ENCODE results near the gene ANKS1B.
"Not testable (repeated sequence)": the region's sequence is repeated elsewhere in the genome, so short reads cannot be mapped to it uniquely, and the experiment has no call there.

ANKS1B gene

DNA sequence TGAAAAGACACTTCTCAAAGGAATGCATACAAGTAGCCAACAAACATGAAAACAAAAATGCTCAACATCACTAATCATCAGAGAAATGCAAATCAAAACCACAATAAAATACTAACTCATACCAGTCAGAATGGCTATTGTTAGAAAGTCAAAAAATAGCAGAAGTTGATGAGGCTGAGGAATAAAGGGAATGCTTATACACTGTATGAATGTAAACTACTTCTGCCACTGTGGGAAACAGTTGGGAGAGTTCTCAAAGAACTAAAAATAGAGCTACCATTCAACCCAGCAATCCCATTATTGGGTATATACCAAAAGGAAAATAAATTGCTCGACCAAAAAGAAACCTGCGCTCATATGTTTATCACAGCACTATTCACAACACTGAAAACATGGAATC lies 360.1 kb downstream of the ANKS1B start:
- not testable (repeated sequence) for H3K4me3 ChIP-seq (ENCODE audit: low read length); H3K9ac ChIP-seq (ENCODE audit: low read length); H3K27ac ChIP-seq (ENCODE audit: low read depth, low read length); H3K36me3 ChIP-seq (ENCODE audit: control insufficient read depth, insufficient read depth, low read length); H3K27me3 ChIP-seq (ENCODE audit: control insufficient read depth, insufficient read depth, low read length); H3K4me1 ChIP-seq (ENCODE audit: control insufficient read depth, insufficient read depth, low read length)

DNA sequence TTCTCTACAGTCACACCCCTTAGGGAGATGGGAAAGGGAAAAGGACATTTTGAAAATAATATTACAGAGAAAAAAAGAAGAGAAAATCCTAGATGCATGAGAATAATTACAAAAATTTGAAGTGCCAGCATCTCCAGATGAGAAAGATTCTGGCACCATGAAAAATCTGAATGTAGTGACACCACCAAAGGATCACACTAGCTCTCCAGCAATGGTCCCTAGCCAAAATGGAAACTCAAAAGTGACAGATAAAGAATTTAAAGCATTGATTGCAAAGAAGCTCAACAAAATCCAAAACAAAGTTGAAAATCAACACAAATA lies 364.6 kb downstream of the ANKS1B start:
- Histone ChIP-seq H3K4me1 (ENCODE audit: control insufficient read depth, insufficient read depth, low read length) (no peaks in the 10 kb centered on the region), H3K27ac (ENCODE audit: low read depth, low read length) (no peak overlapping the region), H3K4me3 (ENCODE audit: low read length) (no peak overlapping the region), H3K27me3 (ENCODE audit: control insufficient read depth, insufficient read depth, low read length) (no peaks in the 10 kb centered on the region), H3K9ac (ENCODE audit: low read length) (no peak overlapping the region), H3K36me3 (ENCODE audit: control insufficient read depth, insufficient read depth, low read length) (no peaks in the 10 kb centered on the region)

DNA sequence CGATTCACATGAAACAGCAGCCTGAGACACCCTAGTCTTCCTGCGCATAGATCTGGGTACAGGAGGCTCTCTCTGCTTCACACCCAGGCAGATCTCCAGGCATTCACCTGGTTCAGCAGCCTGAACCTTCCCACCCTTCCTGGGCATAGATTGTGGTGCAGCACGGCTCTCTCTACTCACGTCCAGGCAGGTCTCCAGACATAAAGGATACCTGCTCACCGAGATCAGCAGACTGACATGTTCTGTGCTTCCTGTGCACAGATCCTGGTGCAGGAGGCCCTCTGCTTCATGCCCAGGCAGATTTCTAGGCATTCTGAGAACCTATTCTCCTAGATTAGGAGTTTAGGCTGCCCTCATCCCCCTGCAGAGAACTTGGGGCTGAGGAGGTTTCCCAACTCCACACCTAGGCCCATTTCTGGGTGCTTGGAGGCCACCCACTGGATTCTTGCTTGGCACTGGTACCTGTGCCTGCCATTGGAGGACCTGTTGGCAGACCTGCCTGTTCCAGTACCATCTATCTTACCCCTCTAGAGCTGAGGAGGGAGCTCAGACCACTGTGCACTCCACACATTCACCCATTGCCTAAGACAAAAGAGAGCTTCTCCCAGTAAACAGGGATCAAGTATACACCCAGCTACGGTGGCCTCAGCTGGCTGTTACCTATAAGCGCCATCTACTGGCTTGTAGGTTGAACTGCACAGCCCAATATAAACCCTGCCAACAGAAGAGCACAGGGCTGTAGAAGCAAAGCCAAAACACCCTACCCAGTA lies 365.2 kb downstream of the ANKS1B start:
- no peaks in the 10 kb centered on the region for H3K27me3 ChIP-seq (ENCODE audit: control insufficient read depth, insufficient read depth, low read length)
- no peaks in the 10 kb centered on the region for H3K36me3 ChIP-seq (ENCODE audit: control insufficient read depth, insufficient read depth, low read length)
- H3K27ac ChIP-seq (ENCODE audit: low read depth, low read length): no peak overlapping the region
- H3K4me1 ChIP-seq (ENCODE audit: control insufficient read depth, insufficient read depth, low read length): no peaks in the 10 kb centered on the region
- no peak overlapping the region for H3K9ac ChIP-seq (ENCODE audit: low read length)
- no peak overlapping the region for H3K4me3 ChIP-seq (ENCODE audit: low read length)

DNA sequence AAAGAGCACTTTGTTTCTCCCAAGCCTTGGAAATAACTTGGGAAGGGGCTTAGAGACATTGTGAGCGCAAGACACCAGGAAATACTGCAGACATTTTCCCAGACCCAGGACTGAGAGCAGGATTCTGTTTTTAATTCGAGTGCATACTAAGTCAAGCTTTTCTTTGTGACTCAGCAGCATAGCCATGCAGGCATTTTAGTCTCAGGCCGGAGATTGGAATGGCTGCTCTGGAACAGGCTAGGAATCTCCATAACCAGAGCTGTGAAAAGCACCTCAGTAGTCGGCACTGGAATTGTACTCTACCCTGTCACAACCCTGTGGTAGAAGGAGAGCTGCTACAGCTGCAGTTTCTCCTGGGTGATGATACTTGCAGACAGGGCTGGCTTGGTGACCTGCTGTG lies 366.1 kb downstream of the ANKS1B start:
- H3K4me3 ChIP-seq (ENCODE audit: low read length): no peak overlapping the region
- no peak overlapping the region for H3K27ac ChIP-seq (ENCODE audit: low read depth, low read length)
- H3K27me3 ChIP-seq (ENCODE audit: control insufficient read depth, insufficient read depth, low read length): no peaks in the 10 kb centered on the region
- no peak overlapping the region for H3K9ac ChIP-seq (ENCODE audit: low read length)
- no peaks in the 10 kb centered on the region for H3K36me3 ChIP-seq (ENCODE audit: control insufficient read depth, insufficient read depth, low read length)
- H3K4me1 ChIP-seq (ENCODE audit: control insufficient read depth, insufficient read depth, low read length): no peaks in the 10 kb centered on the region

DNA sequence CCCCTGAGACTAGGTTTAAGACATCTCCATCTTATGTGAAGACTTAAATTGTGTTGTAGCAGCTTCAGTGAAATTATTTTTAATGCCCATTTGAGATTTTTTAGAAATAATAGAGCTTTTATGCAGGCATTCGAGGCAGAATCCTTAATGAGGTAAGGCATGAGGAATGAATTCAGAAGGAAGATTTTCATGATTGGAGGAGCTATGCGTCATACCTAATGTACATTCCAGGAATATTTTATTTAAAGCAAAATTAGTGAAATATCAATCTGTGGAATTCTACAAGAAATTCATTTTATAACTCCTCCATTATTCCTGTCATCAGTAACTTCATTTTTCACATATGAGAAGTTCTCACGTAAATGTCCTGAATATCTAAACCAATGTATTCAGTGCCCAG lies 373.1 kb downstream of the ANKS1B start:
- Histone ChIP-seq H3K9ac (ENCODE audit: low read length) (no peak overlapping the region), H3K4me3 (ENCODE audit: low read length) (no peak overlapping the region), H3K27ac (ENCODE audit: low read depth, low read length) (no peak overlapping the region), H3K36me3 (ENCODE audit: control insufficient read depth, insufficient read depth, low read length) (no peaks in the 10 kb centered on the region), H3K27me3 (ENCODE audit: control insufficient read depth, insufficient read depth, low read length) (no peaks in the 10 kb centered on the region), H3K4me1 (ENCODE audit: control insufficient read depth, insufficient read depth, low read length) (no peaks in the 10 kb centered on the region)

DNA sequence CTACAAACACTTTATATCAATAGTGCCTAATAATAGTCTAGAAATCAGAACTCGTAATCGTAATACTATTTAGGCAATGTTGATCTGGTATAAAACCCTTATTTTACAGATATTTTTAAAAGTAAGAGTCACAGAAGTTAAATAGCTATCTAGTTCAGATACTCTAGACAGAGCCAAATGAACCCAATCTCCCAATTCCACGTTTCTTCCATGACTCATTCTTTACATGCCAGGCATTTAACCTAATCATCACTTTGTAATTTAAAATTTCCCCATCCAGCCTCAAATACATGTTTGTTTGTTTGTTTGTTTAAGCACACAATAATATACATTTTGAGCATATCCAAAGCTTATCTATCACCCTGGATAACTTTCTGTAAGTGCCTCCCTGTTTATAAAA lies 373.6 kb downstream of the ANKS1B start:
- Histone ChIP-seq H3K4me3 (ENCODE audit: low read length) (no peak overlapping the region), H3K36me3 (ENCODE audit: control insufficient read depth, insufficient read depth, low read length) (no peaks in the 10 kb centered on the region), H3K27me3 (ENCODE audit: control insufficient read depth, insufficient read depth, low read length) (no peaks in the 10 kb centered on the region), H3K4me1 (ENCODE audit: control insufficient read depth, insufficient read depth, low read length) (no peaks in the 10 kb centered on the region), H3K9ac (ENCODE audit: low read length) (no peak overlapping the region), H3K27ac (ENCODE audit: low read depth, low read length) (no peak overlapping the region)

DNA sequence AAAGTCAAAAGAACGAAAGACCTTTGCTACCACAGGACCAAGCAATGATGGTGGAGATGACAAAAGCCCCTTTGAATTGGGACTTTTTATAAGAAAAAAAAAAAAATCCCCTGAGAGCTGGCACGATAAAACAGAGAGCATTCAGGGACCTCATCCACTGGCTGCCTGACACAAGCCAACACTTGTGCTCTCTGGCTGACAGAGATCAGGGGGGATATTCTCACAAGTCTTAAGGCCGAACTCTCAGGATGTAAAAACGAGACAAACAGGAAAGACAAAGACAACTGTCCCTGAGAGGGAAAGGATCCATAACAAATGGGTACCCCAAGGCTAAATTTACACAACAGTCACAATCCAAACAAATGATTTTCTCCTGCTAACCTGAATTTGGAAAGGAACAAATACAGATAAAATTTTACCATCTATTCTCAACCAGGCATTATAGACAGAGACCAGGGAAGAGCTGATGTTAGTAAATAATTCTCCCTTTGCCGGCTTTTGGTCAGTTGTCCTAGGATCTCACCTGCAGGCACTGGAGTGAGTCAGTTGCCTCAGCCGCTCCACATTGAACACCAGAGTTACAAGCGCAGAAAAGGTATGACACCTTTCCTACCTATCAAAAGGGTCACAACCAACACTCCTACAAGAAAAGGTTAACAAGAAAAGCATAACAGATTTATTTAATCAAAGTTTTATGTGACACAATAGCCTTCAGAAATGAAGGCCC lies 375.1 kb downstream of the ANKS1B start:
- no peak overlapping the region for H3K4me3 ChIP-seq (ENCODE audit: low read length)
- no peak overlapping the region for H3K9ac ChIP-seq (ENCODE audit: low read length)
- H3K36me3 ChIP-seq (ENCODE audit: control insufficient read depth, insufficient read depth, low read length): no peaks in the 10 kb centered on the region
- no peak overlapping the region for H3K27ac ChIP-seq (ENCODE audit: low read depth, low read length)
- no peaks in the 10 kb centered on the region for H3K4me1 ChIP-seq (ENCODE audit: control insufficient read depth, insufficient read depth, low read length)
- no peaks in the 10 kb centered on the region for H3K27me3 ChIP-seq (ENCODE audit: control insufficient read depth, insufficient read depth, low read length)

DNA sequence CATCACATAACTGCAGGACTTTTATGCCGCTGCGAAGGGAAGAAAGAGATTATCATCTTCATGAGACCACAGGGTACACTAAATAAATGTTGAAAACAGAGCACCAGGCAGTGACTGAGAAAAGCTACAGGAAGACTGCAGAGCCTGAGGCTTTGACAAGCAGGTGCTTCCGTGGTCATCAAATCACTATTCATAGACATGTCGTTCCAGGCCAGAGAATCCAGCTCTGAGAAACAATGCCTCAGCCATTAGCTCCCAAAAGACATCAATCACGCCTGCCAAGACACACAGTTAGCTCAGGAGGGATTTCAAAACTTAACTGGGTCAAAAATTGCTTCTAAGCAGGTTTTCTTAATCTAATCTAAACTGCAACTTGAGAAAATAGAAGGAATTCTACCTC lies 384.3 kb downstream of the ANKS1B start:
- H3K9ac ChIP-seq (ENCODE audit: low read length): no peak overlapping the region
- H3K4me3 ChIP-seq (ENCODE audit: low read length): no peak overlapping the region
- H3K27me3 ChIP-seq (ENCODE audit: control insufficient read depth, insufficient read depth, low read length): no peaks in the 10 kb centered on the region
- H3K36me3 ChIP-seq (ENCODE audit: control insufficient read depth, insufficient read depth, low read length): no peaks in the 10 kb centered on the region
- H3K27ac ChIP-seq (ENCODE audit: low read depth, low read length): no peak overlapping the region
- no peaks in the 10 kb centered on the region for H3K4me1 ChIP-seq (ENCODE audit: control insufficient read depth, insufficient read depth, low read length)

DNA sequence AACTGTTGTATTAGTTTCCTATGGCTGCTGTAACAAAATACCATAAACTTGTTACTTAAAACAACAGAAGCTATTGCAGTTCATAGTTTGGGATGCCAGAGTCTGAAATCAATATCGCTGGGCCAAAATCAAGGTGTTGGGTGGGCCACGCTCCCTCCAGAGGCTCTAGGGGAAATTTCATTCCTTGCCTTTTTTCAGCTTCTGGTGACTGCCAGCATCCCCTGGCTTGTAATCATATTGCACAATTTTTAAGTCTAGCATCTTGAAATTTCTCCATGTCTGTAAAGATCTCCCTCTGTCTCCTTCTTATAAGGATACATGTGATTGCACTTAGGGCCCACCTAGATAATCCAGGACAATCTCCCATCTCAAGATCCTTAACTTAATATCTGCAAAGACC lies 386.0 kb downstream of the ANKS1B start:
- Histone ChIP-seq H3K27ac (ENCODE audit: low read depth, low read length) (no peak overlapping the region), H3K36me3 (ENCODE audit: control insufficient read depth, insufficient read depth, low read length) (no peaks in the 10 kb centered on the region), H3K27me3 (ENCODE audit: control insufficient read depth, insufficient read depth, low read length) (no peaks in the 10 kb centered on the region), H3K4me3 (ENCODE audit: low read length) (no peak overlapping the region), H3K9ac (ENCODE audit: low read length) (no peak overlapping the region), H3K4me1 (ENCODE audit: control insufficient read depth, insufficient read depth, low read length) (no peaks in the 10 kb centered on the region)

DNA sequence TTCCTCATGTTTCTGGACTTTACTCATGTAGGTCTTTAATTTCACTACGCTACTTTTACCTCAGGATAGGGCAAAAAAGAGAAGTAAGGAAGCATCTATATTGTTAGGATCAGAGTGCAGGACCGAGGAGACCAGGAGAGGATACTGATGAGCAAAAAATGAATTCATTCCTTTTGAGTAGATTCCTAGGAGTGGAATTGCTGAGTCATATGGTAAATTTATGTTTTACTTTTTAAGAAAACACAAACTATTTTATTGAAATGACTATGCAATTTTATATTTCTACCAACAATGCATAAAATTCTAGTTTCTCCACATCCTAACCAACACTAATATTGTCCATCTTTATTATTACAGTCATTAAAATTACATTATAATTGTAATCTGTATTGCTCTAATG lies 388.0 kb downstream of the ANKS1B start:
- no peaks in the 10 kb centered on the region for H3K27me3 ChIP-seq (ENCODE audit: control insufficient read depth, insufficient read depth, low read length)
- H3K4me1 ChIP-seq (ENCODE audit: control insufficient read depth, insufficient read depth, low read length): no peaks in the 10 kb centered on the region
- no peak overlapping the region for H3K27ac ChIP-seq (ENCODE audit: low read depth, low read length)
- H3K4me3 ChIP-seq (ENCODE audit: low read length): no peak overlapping the region
- H3K36me3 ChIP-seq (ENCODE audit: control insufficient read depth, insufficient read depth, low read length): no peaks in the 10 kb centered on the region
- H3K9ac ChIP-seq (ENCODE audit: low read length): no peak overlapping the region

DNA sequence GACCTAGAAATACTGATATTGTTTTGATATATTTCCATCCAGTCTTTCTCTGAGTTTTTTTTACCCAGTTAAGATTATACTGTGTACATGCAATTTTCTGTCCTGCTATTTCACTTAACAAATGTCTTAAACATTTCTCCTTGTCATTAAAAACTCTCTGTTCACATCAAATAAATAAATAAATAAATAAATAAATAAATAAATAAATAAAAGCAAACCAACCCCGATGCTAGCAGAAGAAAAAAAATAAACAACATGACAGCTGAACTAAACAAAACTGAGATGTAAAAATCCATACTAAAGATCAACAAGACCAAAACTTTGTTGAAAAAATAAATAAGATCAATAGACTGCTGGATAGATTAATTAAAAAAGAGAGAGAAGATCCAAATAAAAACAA lies 407.6 kb downstream of the ANKS1B start:
- H3K4me1 ChIP-seq (ENCODE audit: control insufficient read depth, insufficient read depth, low read length); H3K27ac ChIP-seq (ENCODE audit: low read depth, low read length); H3K9ac ChIP-seq (ENCODE audit: low read length); H3K4me3 ChIP-seq (ENCODE audit: low read length); H3K27me3 ChIP-seq (ENCODE audit: control insufficient read depth, insufficient read depth, low read length); H3K36me3 ChIP-seq (ENCODE audit: control insufficient read depth, insufficient read depth, low read length): not testable (repeated sequence)

DNA sequence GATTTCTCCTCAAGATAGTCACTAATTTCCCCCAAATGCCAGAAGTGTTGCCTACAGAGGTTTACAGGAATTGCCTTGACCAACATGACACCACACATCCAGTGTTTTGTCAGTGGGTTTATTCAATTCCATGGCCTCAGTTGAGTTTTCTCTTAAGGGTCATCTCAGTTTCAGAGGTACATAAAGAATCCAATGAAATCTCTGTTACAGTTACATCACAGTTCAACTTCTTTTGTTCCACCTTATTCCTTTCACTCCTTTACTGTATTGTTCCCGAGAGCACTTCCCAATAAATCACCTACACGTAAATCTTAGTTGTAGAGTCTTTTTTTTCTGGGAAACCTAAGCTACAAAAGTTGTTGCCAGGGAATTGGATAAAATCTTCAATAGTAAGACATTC lies 410.8 kb downstream of the ANKS1B start:
- H3K9ac ChIP-seq (ENCODE audit: low read length): no peak overlapping the region
- no peaks in the 10 kb centered on the region for H3K27me3 ChIP-seq (ENCODE audit: control insufficient read depth, insufficient read depth, low read length)

DNA sequence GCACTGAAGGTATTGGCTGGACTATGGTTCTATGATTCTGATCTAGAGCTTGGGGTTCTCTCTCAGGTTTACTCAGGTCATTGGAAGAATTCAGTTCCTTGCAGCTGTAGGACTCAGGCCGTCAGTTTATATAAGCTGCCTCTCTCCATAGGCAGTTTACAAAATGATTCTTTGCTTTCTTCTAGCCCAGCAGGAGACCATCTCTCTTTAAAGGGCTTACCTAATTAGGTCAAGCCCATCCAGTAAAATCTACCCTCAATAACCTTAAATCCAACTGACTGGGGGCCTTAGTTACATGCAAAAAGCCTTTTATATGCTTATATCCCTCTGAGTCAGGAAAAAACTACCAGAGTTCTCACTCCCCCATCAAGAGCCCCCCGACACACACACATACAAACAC lies 417.7 kb downstream of the ANKS1B start:
- H3K4me3 ChIP-seq (ENCODE audit: low read length): no peak overlapping the region
- no peak overlapping the region for H3K9ac ChIP-seq (ENCODE audit: low read length)
- no peaks in the 10 kb centered on the region for H3K27me3 ChIP-seq (ENCODE audit: control insufficient read depth, insufficient read depth, low read length)
- H3K27ac ChIP-seq (ENCODE audit: low read depth, low read length): no peak overlapping the region
- H3K4me1 ChIP-seq (ENCODE audit: control insufficient read depth, insufficient read depth, low read length): no peaks in the 10 kb centered on the region
- H3K36me3 ChIP-seq (ENCODE audit: control insufficient read depth, insufficient read depth, low read length): no peaks in the 10 kb centered on the region

More for the DNA sequence above, 410.8 kb downstream of the ANKS1B start:
- H3K4me3 ChIP-seq (ENCODE audit: low read length): no peak overlapping the region
- no peak overlapping the region for H3K27ac ChIP-seq (ENCODE audit: low read depth, low read length)
- H3K36me3 ChIP-seq (ENCODE audit: control insufficient read depth, insufficient read depth, low read length): no peaks in the 10 kb centered on the region
- no peaks in the 10 kb centered on the region for H3K4me1 ChIP-seq (ENCODE audit: control insufficient read depth, insufficient read depth, low read length)

Data from rectal smooth muscle tissue (tissue), 1 donor.